K562 (cell line): Measurements from ENCODE around the gene BLTP3A. TPM values are rescaled to one million over a fixed set of nuclear protein-coding genes. Genes with fewer than 3 reads are reported as not detected.

Source experiments
- ATAC-seq: fragments of 200-7000 bp; cut with Tn5 transposase; 3 replicates; pipeline ENCODE4 v1.9.1; 2020; ENCODE audit warnings: moderate library complexity
- BruUV-seq: library from RNA; stranded (reverse); fragments of 400-500 nt; replicated peaks from 2 replicates; lab custom pipeline; 2021; lab: Mats Ljungman, UMichigan
- CTCF ChIA-PET: fragments of 300-600 bp; formaldehyde crosslinking; extraction: SDS; loops from one replicate; lab custom pipeline; 2021; ENCODE audit warnings: low intra/inter-chr PET ratio; lab: Yijun Ruan, JAX
- POLR2A ChIA-PET: fragments of 300-600, 350-650 bp; sonication (Branson Sonifier 250); formaldehyde crosslinking; extraction: SDS; loops from one replicate; lab custom pipeline; 2021; ENCODE audit warnings: antibody characterized with exemption, inconsistent platforms; lab: Yijun Ruan, JAX
- DNase-seq, 4 experiments: peaks; one replicate each; pipeline versions ENCODE4 v3.0.0 to v3.0.0-alpha.2; 2011 to 2018; ENCODE audit warnings: low spot score in 3 of 4, mixed read lengths in 3 of 4; ENCODE audit errors: extremely low read depth in 1 of 4
- FAIRE-seq: peaks from 2 replicates; lab custom pipeline; 2011; peaks lifted over from hg19 to GRCh38; lab: Jason Lieb, UNC
- H2AFZ ChIP-seq: 2 replicates; pipeline ENCODE4 v1.6.0; 2011; ENCODE audit warnings: low read depth, low read length, control low read depth, inconsistent platforms
- H3K27ac ChIP-seq: fragments of 200-600 bp; 3 replicates; pipeline ENCODE4 v1.8.0; 2011; ENCODE audit warnings: low read depth, mild to moderate bottlenecking, control low read depth, inconsistent platforms, low read length, moderate library complexity, mixed read lengths; ENCODE audit errors: extremely low read depth
- H3K27me3 ChIP-seq, 2 experiments: fragments of 300-600 bp in 1 of 2; 2 replicates in 1 of 2; 3 replicates in 1 of 2; pipeline versions ENCODE4 v1.6.0 to v1.8.0; 2011; ENCODE audit warnings: inconsistent platforms in 2 of 2, low read length in 2 of 2, mild to moderate bottlenecking in 1 of 2, mixed read lengths in 1 of 2, moderate library complexity in 1 of 2; ENCODE audit not compliant: control insufficient read depth in 2 of 2, insufficient read depth in 2 of 2
- H3K36me3 ChIP-seq: fragments of 300-600 bp; 3 replicates; pipeline ENCODE4 v1.8.0; 2011; ENCODE audit warnings: mild to moderate bottlenecking, low read length, inconsistent platforms; ENCODE audit not compliant: control insufficient read depth, insufficient read depth
- H3K4me1 ChIP-seq, 2 experiments: fragments of 200-600 bp in 1 of 2; replicated peaks in 1 of 2; 2 replicates in 1 of 2; 3 replicates in 1 of 2; pipeline versions ENCODE4 v1.5.1 to v1.8.0; 2011; ENCODE audit warnings: inconsistent platforms in 2 of 2, low read length in 2 of 2, mild to moderate bottlenecking in 1 of 2, mixed read lengths in 1 of 2, moderate library complexity in 1 of 2; ENCODE audit not compliant: control insufficient read depth in 2 of 2, insufficient read depth in 2 of 2
- H3K4me2 ChIP-seq: 2 replicates; pipeline ENCODE4 v1.6.1; 2011; ENCODE audit warnings: low read length, control low read depth, inconsistent platforms, mixed read lengths; ENCODE audit not compliant: insufficient read depth
- H3K4me3 ChIP-seq: fragments of 200-600 bp; sonication (generic), shearing (Covaris generic); 2 replicates; pipeline ENCODE4 v1.5.1; 2016; ENCODE audit warnings: control low read depth, inconsistent platforms
- H3K79me2 ChIP-seq: fragments of 200-600 bp; 3 replicates; pipeline ENCODE4 v1.8.0; 2011; ENCODE audit warnings: low read length, inconsistent platforms; ENCODE audit not compliant: control insufficient read depth, insufficient read depth
- H3K9ac ChIP-seq, 2 experiments: 2 replicates each; pipeline versions ENCODE4 v1.6.0 to v1.6.1; 2011; ENCODE audit warnings: low read depth in 2 of 2, low read length in 2 of 2, control low read depth in 1 of 2, inconsistent platforms in 1 of 2, mild to moderate bottlenecking in 1 of 2, mixed read lengths in 1 of 2; ENCODE audit not compliant: insufficient read depth in 1 of 2
- H3K9me1 ChIP-seq: one replicate; pipeline ENCODE4 v1.6.0; 2011; ENCODE audit warnings: inconsistent platforms, mild to moderate bottlenecking, low read length, moderate library complexity; ENCODE audit not compliant: control insufficient read depth, insufficient read depth
- H3K9me3 ChIP-seq: replicated peaks from 2 replicates; pipeline ENCODE4 v1.5.1; 2011; ENCODE audit warnings: low read depth, low read length, inconsistent platforms; ENCODE audit not compliant: control insufficient read depth, insufficient read depth
- H4K20me1 ChIP-seq: replicated peaks from 2 replicates; pipeline ENCODE4 v1.6.1; 2011; ENCODE audit warnings: low read length, inconsistent platforms, mixed read lengths; ENCODE audit not compliant: control insufficient read depth, insufficient read depth
- NCOR1 ChIP-seq: fragments of 450-650 bp; IDR thresholded peaks from 2 replicates; pipeline ENCODE4 v1.6.1; 2016; ENCODE audit warnings: mild to moderate bottlenecking, moderate library complexity
- PTTG1 ChIP-seq: fragments of 450-650 bp; IDR thresholded peaks from 2 replicates; pipeline ENCODE4 v1.6.1; 2016; ENCODE audit warnings: low read depth, mild to moderate bottlenecking, missing genetic modification characterization, missing compliant biosample characterization
- SMAD4 ChIP-seq: fragments of 250-450 bp; sonication (Bioruptor Pico); conservative IDR thresholded peaks from 2 replicates; pipeline ENCODE4 v1.8.0; 2021; ENCODE audit warnings: inconsistent platforms, mild to moderate bottlenecking, moderate library complexity
- SMC3 ChIP-seq: conservative IDR thresholded peaks from 2 replicates; pipeline ENCODE4 v1.6.1; 2011; ENCODE audit warnings: low read depth, low read length, improper control_type of control experiment; ENCODE audit not compliant: insufficient read depth
- SRSF1 ChIP-seq: fragments of 200-400 bp; formaldehyde crosslinking; IDR thresholded peaks from 2 replicates; pipeline ENCODE4 v1.6.1; 2017; ENCODE audit warnings: mild to moderate bottlenecking, low read depth, low read length, moderate library complexity
- SRSF7 ChIP-seq: fragments of 200-400 bp; formaldehyde crosslinking; optimal IDR thresholded peaks from 2 replicates; pipeline ENCODE3; 2017; ENCODE audit warnings: mild to moderate bottlenecking, low read depth, low read length
- ZNF347 ChIP-seq: fragments of 450-650 bp; formaldehyde crosslinking; IDR thresholded peaks from 2 replicates; pipeline ENCODE4 v1.4.0; 2020; ENCODE audit warnings: low read depth, mild to moderate bottlenecking, moderate library complexity
- WGBS: fragments of 100-300 bp; shearing (Covaris generic); methylation state at CpG from one replicate; pipeline ENCODE4 v1.1.6; 2016; ENCODE audit warnings: low coverage, mixed read lengths; ENCODE audit not compliant: insufficient coverage; ENCODE audit errors: missing lambda C conversion rate; 5-methylcytosine and 5-hydroxymethylcytosine counted together
- in situ Hi-C: fragments of 300-500 bp; cut with MboI; formaldehyde crosslinking; loops from 4 replicates; pipeline ENCODE4 v1.15.0; 2018; ENCODE audit warnings: inconsistent platforms, mixed read lengths
- intact Hi-C: fragments of 100-400 bp; cut with micrococcal nuclease; formaldehyde crosslinking; loops from 2 replicates; pipeline ENCODE4 v1.14.2; 2022
- polyA plus RNA-seq, 8 experiments: library from polyadenylated mRNA; depleted of rRNA in 4 of 8; stranded (reverse) in 5 of 8; unstranded in 3 of 8; fragments of >200 nt; fragmentation: Nextera tagmentation in 2 of 8; fragmentation: Illumina TruSeq in 1 of 8; extraction: Ambion mirVana in 2 of 8; extraction: Trizol in 1 of 8; gene quantifications; 2 replicates each; pipeline versions ENCODE4 v1.2.1 to v1.2.3, GENCODE V29; 2011 to 2014; ENCODE audit warnings: inconsistent platforms in 1 of 8, missing spikeins in 1 of 8
- total RNA-seq, 7 experiments: library from RNA; depleted of rRNA in 6 of 7; stranded (reverse); fragments of >200 nt in 6 of 7; fragmentation: Illumina TruSeq in 2 of 7; extraction: Trizol in 2 of 7; gene quantifications; 2 replicates each; pipeline versions ENCODE4 v1.2.1 to v1.2.3, GENCODE V29; 2011 to 2021; ENCODE audit warnings: low replicate concordance in 1 of 7
- TF ChIP-seq, protein P1 (sequence below), 2 experiments: fragments of 450-650 bp in 1 of 2; sonication (generic) in 1 of 2; formaldehyde crosslinking in 1 of 2; IDR thresholded peaks; 2 replicates each; pipeline versions ENCODE4 v1.7.1 to v1.9.0; 2016 to 2022; ENCODE audit warnings: inconsistent platforms in 1 of 2, mild to moderate bottlenecking in 1 of 2, missing genetic modification reagents in 1 of 2
- TF ChIP-seq, protein P2 (sequence below): fragments of 250-450 bp; sonication (Bioruptor Pico); IDR thresholded peaks from 2 replicates; pipeline ENCODE4 v1.8.0; 2022; ENCODE audit warnings: moderate library complexity, mild to moderate bottlenecking, inconsistent platforms
- TF ChIP-seq, protein P3 (sequence below): sonication (generic); formaldehyde crosslinking; IDR thresholded peaks from 2 replicates; pipeline ENCODE4 v1.9.0; 2022; ENCODE audit warnings: mild to moderate bottlenecking, missing genetic modification reagents

BLTP3A gene
- total and polyA plus RNA-seq, 9 of the 15 experiments (the other 6 are each of a cell fraction or from before 2014, with no cell fraction given), result 7.5 to 34.6 (median 15.5) TPM

DNA sequence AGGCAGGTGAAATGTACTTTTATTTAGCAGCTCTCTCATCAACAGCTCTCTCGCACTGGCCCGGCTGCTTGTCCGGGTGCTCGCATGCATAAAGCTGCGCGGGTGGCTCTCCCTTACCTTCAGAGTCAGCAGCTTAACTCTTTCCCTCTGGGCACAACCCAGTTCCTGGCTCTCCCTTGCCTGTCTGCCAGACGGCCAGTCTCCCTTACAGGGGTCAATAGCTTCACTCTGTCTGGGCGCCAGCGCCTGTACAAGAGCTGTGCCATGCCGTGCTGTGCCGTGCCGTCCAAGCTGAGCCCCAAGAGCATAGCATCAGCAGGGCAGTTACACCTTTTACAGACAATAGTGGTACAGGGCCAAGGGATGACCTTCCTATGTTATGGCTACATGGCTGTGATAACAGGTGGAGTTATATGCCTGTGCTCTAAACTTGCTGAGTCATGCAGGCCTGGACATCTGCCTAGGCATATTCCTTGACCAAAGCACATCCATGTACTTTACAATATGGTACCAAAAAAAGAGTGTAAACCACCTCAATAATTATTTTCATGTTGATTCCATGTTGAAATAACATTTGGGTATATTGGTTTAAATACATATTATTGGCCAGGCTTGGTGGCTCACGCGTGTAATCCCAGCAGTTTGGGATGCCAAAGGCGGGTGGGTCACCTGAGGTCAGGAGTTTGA is 47.9 kb downstream of the BLTP3A start:
- CTCF ChIA-PET, result no interaction called here
- ATAC-seq, result peak; percentile 72
- Histone ChIP-seq H3K79me2 (no peaks in the 10 kb centered on the region), H3K27me3 (no peaks in the 10 kb centered on the region), H3K4me3 (no peak overlapping the region), H3K27ac (no peak overlapping the region), H3K9me3 (no peaks in the 10 kb centered on the region), H2AFZ (no peak overlapping the region), H3K4me1 (peaks cover 9 to 18% of the 10 kb centered on the region in 2 experiments), H3K36me3 (peaks cover 46% of the 10 kb centered on the region), H3K4me2 (no peak overlapping the region), H3K9me1 (no peaks in the 10 kb centered on the region), H4K20me1 (no peaks in the 10 kb centered on the region; the same call in 1 of the 2 replicates), H3K9ac (peak overlapping the region in 1 of 2 experiments; percentile 18; a peak in 2 of 4 replicates)
- POLR2A ChIA-PET, result interaction anchor here (0.7 to 2.4 kb wide), 2 partner anchors 11 to 18 kb away, joined by 3 to 8 read pairs; no protein-coding TSS in a partner anchor
- FAIRE-seq, result peak; percentile 90
- BruUV-seq, result no TSS peak
- peak in 2 of 4 experiments; percentile 8 to 70 for DNase-seq
- 93% methylated on average over 15 of the region's 15 CpGs for WGBS
- in situ Hi-C loops, result no loop called here
- intact Hi-C loops, result no loop called here
- TF ChIP-seq SRSF7 (no peak), SMC3 (no peak), SRSF1 (no peak), SMAD4 (CRISPR knock-in tag) (peak; percentile 67), NCOR1 (peak; percentile 22; the same call in 1 of the 2 replicates), PTTG1 (tag) (peak; percentile 52; the same call in 1 of the 2 replicates), ZNF347 (no peak)
- TF ChIP-seq, protein P1, sequence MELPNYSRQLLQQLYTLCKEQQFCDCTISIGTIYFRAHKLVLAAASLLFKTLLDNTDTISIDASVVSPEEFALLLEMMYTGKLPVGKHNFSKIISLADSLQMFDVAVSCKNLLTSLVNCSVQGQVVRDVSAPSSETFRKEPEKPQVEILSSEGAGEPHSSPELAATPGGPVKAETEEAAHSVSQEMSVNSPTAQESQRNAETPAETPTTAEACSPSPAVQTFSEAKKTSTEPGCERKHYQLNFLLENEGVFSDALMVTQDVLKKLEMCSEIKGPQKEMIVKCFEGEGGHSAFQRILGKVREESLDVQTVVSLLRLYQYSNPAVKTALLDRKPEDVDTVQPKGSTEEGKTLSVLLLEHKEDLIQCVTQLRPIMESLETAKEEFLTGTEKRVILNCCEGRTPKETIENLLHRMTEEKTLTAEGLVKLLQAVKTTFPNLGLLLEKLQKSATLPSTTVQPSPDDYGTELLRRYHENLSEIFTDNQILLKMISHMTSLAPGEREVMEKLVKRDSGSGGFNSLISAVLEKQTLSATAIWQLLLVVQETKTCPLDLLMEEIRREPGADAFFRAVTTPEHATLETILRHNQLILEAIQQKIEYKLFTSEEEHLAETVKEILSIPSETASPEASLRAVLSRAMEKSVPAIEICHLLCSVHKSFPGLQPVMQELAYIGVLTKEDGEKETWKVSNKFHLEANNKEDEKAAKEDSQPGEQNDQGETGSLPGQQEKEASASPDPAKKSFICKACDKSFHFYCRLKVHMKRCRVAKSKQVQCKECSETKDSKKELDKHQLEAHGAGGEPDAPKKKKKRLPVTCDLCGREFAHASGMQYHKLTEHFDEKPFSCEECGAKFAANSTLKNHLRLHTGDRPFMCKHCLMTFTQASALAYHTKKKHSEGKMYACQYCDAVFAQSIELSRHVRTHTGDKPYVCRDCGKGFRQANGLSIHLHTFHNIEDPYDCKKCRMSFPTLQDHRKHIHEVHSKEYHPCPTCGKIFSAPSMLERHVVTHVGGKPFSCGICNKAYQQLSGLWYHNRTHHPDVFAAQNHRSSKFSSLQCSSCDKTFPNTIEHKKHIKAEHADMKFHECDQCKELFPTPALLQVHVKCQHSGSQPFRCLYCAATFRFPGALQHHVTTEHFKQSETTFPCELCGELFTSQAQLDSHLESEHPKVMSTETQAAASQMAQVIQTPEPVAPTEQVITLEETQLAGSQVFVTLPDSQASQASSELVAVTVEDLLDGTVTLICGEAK (IDR thresholded peaks at IDR 0.05), result no peak
- TF ChIP-seq, protein P1 (CRISPR knock-in tag; IDR thresholded peaks at IDR 0.05), result no peak
- TF ChIP-seq, protein P2, sequence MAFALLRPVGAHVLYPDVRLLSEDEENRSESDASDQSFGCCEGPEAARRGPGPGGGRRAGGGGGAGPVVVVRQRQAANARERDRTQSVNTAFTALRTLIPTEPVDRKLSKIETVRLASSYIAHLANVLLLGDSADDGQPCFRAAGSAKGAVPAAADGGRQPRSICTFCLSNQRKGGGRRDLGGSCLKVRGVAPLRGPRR, result 0 out of 2 replicates have a peak, but pooled peaks have one; percentile 39
- TF ChIP-seq, protein P3, sequence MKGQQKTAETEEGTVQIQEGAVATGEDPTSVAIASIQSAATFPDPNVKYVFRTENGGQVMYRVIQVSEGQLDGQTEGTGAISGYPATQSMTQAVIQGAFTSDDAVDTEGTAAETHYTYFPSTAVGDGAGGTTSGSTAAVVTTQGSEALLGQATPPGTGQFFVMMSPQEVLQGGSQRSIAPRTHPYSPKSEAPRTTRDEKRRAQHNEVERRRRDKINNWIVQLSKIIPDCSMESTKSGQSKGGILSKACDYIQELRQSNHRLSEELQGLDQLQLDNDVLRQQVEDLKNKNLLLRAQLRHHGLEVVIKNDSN (CRISPR knock-in tag), result no peak
